SKM-1 (cell line): Measurements from ENCODE around the gene CFAP70.
"Not testable (repeated sequence)": the region's sequence is repeated elsewhere in the genome, so short reads cannot be mapped to it uniquely, and the experiment has no call there.

ENCODE experiments used
- DNase-seq: peaks from one replicate; lab custom pipeline; 2025; ENCODE audit not compliant: unreplicated experiment; lab: John Stamatoyannopoulos, UW

Gene CFAP70

DNA sequence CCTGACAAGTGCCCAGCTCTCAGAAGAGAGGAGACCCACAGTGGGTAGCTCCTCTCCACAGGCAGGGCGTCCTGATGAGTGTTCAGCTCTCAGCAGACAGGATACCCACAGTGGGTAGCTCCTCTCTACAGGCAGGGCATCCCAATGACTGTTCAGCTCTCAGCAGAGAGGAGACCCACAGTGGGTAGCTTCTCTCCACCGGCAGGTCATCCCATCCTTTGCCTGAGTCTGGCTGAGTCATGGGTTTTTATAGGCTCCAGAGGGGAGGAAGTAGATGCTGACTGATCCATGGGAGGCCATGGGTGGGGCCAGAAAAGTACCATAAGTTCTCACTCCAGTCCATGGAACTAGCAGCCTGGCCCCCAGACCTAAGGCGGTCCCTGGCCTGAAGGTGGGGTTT lies 18.5 kb downstream of the CFAP70 start:
- DNase-seq = no peak

DNA sequence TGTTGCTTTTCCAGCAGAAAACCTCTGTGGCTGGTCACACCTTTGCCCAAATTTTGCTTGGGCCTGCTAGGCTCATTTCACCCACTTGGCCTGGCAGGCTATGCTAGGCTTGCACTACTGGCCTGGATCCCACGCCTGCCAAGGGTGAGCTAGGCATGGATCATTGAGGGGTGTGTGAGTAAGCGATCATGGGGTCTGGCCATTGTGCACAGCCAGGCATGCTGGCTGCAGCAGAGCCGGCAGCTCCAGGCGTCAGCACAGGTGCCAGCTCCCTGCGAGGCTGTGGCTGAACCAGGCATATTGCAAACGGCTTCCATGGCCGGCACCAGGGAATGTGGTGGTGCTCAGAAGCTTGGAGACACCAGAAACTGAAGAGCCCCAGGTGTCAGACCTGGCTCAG lies 19.2 kb downstream of the CFAP70 start:
- DNase-seq = no peak

GRCh38 chr10:73338801-73339368 lies 19.8 kb downstream of the CFAP70 start:
- DNase-seq = no peak

GRCh38 chr10:73333202-73333601 lies 25.5 kb downstream of the CFAP70 start:
- no peak for DNase-seq

- DNase-seq = no peak
Observed at GRCh38 chr10:73332379-73332778, 26.3 kb downstream of the CFAP70 start.

DNA sequence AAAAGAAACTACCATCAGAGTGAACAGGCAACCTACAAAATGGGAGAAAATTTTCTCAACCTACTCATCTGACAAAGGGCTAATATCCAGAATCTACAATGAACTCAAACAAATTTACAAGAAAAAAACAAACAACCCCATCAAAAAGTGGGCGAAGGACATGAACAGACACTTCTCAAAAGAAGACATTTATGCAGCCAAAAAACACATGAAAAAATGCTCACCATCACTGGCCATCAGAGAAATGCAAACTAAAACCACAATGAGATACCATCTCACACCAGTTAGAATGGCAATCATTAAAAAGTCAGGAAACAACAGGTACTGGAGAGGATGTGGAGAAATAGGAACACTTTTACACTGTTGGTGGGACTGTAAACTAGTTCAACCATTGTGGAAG lies 30.1 kb downstream of the CFAP70 start:
- DNase-seq = not testable (repeated sequence)

DNA sequence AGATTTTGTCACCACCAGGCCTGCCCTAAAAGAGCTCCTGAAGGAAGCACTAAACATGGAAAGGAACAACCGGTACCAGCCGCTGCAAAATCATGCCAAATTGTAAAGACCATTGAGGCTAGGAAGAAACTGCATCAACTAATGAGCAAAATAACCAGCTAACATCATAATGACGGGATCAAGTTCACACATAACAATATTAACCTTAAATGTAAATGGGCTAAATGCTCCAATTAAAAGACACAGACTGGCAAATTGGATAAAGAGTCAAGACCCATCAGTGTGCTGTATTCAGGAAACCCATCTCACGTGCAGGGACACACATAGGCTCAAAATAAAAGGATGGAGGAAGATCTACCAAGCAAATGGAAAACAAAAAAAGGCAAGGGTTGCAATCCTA lies 33.4 kb downstream of the CFAP70 start:
- DNase-seq = not testable (repeated sequence)

DNA sequence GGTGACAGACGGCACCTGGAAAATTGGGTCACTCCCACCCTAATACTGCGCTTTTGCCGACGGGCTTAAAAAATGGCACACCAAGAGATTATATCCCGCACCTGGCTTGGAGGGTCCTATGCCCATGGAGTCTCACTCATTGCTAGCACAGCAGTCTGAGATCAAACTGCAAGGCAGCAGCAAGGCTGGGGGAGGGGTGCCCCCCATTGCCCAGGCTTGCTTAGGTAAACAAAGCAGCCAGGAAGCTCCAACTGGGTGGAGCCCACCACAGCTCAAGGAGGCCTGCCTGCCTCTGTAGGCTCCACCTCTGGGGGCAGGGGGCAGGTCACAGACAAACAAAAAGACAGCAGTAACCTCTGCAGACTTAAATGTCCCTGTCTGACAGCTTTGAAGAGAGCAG lies 35.1 kb downstream of the CFAP70 start:
- not testable (repeated sequence) for DNase-seq

- no peak for DNase-seq
Observed at GRCh38 chr10:73310475-73310874, 48.2 kb downstream of the CFAP70 start.

DNA sequence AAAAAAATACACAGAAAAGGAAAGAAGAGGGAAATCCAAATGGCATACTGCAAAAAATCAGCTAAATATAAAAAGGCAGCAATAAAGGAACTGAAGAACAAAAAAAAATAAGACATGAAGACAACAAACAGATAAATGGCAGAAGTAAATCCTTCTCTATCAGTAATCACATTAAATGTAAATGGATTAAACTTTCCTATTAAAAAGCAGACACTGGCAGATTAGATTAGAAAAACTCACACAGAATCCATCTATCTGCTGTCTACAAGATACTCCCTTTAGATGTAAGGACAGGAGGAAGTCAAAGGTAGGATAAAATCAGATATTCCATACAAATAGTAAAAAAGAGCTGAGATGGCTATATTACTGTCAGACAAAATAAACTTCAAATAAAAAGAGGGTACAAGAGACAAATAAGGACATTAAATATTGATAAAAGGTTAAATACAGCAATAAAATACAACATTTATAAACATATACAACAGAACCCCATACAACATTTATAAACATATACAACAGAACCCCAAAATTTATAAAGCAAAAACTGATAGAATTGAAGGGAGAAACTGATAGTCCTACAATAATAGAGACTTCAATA lies 51.4 kb downstream of the CFAP70 start:
- no peak for DNase-seq

GRCh38 chr10:73306171-73306708 lies 52.4 kb downstream of the CFAP70 start:
- DNase-seq = no peak

GRCh38 chr10:73296946-73297345 lies 61.7 kb downstream of the CFAP70 start:
- DNase-seq = no peak

- no peak for DNase-seq
Observed at GRCh38 chr10:73293461-73293860, 65.2 kb downstream of the CFAP70 start.

- DNase-seq = no peak
Observed at GRCh38 chr10:73289958-73290357, 68.7 kb downstream of the CFAP70 start.

DNA sequence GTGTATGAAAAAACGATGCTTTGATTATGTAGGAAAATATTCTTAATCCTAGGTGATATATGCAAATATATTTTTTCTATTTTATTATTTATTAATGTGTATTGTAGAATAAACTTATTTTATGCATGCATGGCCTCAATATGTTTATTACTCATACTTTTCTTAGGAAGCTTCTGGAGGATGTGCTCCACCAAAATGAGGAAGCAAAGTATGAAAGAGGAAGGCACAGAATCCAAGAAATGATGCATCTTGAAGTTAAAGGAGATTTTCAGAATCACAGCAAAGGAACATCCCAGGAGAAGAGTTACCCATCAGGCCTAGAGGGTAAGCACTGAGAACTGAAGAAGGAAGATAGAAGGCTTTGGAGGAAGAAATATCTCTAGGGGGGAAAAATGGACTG lies 71.2 kb downstream of the CFAP70 start:
- peak; percentile 19 for DNase-seq

DNA sequence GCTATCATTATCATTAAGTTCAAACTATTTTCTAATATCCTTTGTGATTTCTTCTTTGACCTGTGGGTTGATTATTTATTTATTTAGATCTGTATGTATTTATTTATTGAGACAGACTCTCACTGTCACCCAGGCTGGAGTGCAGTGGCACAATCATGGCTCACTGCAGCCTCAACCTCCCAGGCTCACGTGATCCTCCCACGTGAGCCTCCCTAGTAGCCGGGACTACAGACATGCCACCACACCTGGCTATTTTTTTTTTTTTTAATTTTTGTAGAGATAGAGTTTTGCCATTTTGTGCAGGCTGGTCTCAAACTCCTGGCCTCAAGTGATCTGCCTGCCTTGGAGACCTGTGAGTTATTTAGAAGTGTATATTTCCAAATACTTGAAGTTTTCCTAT lies 77.6 kb downstream of the CFAP70 start:
- no peak for DNase-seq

DNA sequence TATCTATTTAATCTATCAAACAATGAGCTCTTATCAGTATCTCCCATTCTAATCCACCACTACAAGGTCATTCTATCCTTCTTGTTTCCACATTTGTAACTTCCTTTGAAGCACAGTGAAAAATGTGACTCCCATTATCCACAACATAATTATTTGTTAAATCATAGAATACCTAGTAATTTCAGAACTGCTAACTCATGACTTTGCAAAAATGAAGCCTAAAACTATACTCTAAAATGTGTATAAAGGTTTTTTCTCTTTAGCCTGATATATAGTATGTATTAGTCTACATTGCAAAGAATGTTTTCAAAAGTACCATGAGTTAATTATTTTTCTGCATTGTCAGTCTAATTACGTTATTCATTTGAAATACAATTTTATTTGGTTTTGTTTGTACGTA lies 94.2 kb downstream of the CFAP70 start:
- no peak for DNase-seq

GRCh38 chr10:73263693-73264347 lies 94.8 kb downstream of the CFAP70 start:
- DNase-seq = no peak

DNA sequence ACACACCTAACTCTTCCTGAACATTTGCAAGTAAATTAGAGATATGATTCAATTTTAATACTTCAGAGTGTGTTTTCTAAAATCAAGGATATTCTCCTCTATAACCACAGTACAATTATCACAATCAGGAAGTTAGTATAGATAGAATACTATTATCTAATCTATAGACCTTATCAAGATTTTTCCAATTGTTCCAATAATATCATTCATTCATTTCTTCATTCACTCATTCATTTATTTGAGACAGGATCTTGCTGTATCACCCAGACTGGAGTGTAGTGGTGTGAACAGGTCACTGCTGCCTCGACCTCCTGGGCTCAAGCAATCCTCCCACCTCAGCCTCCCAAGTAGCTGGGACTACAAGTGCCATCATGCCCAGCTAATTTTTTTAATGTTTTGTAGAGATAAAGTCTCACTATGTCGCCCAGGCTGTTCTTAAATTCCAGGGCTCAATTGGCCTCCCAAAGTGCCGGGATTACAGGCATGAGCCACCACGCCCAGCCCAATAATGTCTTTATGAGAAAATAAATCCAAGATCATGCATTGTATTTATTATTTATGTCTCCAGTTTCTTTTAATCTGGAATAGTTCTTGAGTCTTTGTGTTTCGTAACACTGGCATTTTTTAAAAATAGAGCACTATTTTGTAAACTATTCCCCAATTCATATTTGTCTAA lies 95.6 kb downstream of the CFAP70 start:
- no peak for DNase-seq

DNA sequence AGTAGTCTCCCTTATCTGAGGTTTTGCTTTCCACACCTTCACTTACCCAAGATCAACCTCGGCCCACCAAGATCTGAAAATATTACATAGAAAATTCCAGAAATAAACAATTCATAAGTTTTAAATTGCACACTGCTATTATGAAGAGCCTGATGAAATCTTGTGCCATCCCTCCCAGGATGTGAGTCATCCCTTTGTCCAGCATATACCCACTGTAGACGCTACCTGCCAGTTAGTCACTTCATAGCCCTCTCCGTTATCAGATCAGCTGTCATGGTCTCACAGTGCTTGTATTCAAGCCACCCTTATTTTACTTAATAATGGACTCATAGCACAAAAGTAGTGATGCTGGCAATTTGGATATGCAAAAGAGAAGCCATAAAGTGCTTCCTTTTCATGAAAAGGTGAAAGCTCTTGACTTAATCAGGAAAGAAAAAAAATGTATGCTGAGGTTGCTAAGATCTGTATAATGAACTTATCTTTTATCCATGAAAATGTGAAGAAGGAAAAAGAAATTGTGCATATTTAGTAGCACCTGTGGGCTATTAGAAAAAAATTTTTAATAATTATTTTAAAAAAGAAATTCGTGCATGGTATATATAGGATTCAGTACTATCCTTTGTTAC lies 96.4 kb downstream of the CFAP70 start:
- no peak for DNase-seq

- no peak for DNase-seq
Observed at GRCh38 chr10:73261362-73261995, 97.2 kb downstream of the CFAP70 start.
